GM18873 (cell line): ENCODE data around the gene RSRC1.
"Not testable (repeated sequence)": the region's sequence is repeated elsewhere in the genome, so short reads cannot be mapped to it uniquely, and the experiment has no call there.

ENCODE experiments used
- ATAC-seq: cut with Tn5 transposase; IDR thresholded peaks from one replicate; pipeline ENCODE4 v1.9.1; 2021; ENCODE audit warnings: mild to moderate bottlenecking, moderate library complexity, moderate number of reproducible peaks; ENCODE audit not compliant: unreplicated experiment, low FRiP score

The RSRC1 gene

DNA sequence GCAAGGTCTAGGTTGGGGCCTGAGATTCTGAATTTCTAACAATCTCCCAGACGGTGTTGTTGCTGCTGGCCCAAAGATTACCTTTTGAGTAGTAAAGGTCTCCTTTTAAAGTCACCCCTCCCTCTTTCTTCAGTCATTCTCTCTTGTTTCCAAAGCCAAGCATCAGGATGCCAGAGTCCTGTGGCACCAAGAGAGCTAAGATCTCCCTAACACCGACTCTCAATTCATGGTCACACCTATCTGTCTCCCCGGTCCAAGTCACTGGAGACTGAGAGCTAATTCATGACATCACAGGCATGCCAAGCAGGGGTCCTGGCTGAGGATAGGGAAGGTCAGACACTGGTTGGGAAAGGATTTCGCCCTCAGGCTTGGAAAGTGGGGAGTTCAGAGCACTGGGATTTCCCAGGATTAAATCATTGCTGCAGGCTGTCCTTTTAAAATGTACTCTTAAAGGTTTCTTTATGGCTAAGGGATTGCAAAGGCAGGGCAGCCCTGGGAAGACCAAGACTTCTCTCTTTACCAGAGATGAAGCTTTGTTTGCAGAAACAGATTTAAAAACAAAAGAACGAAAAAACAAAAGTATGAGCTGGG lies 11.0 kb upstream of the RSRC1 start:
- ATAC-seq: no peak

GRCh38 chr3:158100681-158101080 lies 9.2 kb upstream of the RSRC1 start:
- no peak for ATAC-seq

- no peak for ATAC-seq
These were observed 8.3 kb upstream of the RSRC1 start for GRCh38 chr3:158101335-158102241.

DNA sequence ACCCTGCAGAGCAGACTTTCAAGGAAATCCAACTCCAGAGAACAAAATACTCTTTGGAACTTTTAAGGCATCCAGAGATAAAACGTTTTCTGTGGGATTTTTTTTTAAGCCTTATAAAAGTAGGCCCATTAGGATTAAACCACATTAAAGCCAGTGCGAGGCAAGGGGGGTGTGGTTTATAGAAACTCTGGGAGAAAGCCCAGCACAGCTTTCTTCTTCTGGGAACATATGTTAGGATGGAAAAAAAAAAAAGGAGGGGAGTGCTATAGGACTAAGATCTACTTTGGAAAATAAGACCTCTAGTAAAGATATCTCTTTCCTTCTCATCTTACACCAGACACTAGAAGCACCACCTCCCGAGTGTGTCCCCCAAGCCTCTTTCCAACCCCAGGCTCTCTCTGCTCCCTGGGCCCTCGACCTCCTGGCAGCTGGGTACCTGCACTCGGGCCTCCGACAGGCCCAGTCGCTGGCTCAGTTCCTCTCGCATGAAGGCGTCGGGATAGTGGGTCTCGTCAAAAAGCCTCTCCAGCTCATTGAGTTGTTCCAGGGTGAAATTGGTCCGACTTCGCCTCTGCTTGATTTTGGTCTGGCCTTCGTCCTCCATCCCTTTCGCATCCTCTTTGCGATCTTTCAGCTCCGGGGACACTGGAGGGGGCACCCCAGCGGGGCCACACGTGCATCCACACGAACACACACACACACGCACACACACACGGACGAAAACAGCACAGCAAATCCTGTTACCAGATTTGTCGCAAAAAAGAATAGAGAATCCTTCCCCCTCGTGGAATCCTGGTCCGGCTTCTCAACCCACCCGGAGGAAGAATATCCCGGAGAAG lies 7.4 kb upstream of the RSRC1 start:
- ATAC-seq: no peak

- no peak for ATAC-seq
These were observed 6.6 kb upstream of the RSRC1 start for GRCh38 chr3:158103081-158103886.

- no peak for ATAC-seq
These were observed 6.0 kb upstream of the RSRC1 start for GRCh38 chr3:158103887-158104327.

DNA sequence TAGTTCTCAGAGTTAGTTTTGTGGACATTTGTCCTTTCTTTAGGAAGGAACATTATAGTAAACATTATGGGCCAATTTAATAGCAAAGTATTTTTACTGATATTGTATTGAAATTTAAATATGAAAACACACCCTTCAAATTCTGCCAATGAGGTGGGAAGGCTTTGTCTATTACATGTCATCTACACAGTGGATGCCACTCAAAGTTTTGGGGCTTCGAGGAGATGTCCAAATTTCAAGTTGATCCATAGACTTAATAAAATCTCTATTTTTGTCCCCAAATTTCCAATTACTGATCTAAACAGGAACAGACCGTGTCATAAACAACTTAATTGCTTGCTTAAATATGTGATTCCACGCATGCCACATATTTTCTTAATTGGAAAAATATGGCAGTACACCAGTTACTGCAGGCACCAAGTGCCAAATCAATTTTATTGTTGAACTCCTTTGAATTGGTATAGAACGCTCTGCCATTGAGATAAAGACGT lies 5.4 kb upstream of the RSRC1 start:
- ATAC-seq: no peak

DNA sequence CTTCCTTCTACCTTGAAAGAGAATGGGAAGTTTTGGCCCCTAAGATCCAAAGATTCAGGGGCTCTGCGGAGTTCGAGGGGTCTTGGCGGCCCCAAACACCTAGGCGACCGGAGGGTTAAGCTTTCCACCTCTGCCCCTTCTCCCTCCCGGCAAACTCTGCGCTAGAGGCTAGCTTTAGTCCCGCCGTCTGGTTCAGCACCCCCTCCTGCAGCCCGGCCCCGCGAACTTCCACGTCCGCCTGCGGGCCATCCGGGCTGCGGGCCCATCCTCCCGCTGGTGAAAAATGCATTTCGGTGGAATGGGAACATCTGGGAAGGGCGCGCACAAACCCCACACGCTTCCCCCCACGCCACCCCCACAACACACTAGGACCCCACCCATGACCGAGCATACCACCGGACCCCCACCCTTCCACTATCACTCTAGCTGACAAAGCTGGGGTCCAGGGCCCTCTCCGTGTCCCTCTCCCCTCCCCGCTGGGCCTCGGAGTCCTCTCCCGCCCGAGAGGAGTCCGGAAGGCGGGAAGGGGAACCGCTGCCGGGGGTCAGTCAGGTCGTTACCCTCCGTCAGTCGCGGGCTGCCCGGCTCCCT lies 4.7 kb upstream of the RSRC1 start:
- ATAC-seq: no peak

GRCh38 chr3:158105710-158106253 lies 4.1 kb upstream of the RSRC1 start:
- no peak for ATAC-seq

GRCh38 chr3:158106766-158107471 lies 3.0 kb upstream of the RSRC1 start:
- ATAC-seq: no peak

GRCh38 chr3:158107605-158108444 lies 2.1 kb upstream of the RSRC1 start:
- peak; percentile 23 for ATAC-seq

- no peak for ATAC-seq
These were observed 1.4 kb upstream of the RSRC1 start for GRCh38 chr3:158108445-158108985.

DNA sequence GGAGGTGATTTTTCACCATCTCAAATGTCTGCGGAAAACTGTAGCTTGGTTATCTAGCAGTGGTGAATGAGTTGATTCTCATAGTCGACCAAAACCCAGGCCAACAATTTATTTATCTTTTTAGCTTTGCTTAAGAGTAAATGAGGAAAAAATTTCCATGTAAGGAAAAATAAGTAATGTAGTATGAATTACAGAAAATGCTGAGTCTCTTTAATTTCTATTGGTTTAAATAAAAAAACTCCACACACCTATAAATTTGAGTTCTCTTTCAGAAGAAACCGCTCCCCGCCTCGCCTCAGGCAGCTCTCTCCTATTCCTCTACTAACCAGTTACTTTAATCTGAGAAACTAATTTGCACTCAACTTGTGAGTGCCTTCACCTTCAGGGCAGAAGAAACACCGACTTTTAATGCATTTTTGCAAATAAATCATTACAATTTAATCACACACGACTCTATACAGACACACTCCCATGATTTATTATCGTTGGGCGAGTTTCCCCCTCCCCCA lies 540 bp upstream of the RSRC1 start:
- ATAC-seq: no peak

DNA sequence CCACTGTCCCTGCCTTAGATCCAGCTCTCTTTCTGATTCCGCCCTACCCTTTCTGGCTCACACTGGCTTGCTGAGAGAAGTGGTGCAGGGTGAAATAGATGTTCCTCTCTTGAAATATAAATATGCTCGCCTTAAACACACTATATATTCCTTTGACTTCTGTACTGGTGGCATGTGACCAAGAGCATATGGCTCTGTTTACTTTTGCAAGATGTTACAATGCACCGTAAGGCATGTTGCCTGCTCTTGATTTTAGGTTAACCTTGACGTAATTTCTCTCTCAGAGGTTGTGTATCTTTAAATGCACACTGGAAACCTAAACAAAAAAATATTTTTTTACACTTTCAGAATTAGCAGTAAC lies 749 bp downstream of the RSRC1 start:
- ATAC-seq: peak; percentile 2

GRCh38 chr3:158111861-158112260 lies 2.0 kb downstream of the RSRC1 start:
- ATAC-seq: no peak

DNA sequence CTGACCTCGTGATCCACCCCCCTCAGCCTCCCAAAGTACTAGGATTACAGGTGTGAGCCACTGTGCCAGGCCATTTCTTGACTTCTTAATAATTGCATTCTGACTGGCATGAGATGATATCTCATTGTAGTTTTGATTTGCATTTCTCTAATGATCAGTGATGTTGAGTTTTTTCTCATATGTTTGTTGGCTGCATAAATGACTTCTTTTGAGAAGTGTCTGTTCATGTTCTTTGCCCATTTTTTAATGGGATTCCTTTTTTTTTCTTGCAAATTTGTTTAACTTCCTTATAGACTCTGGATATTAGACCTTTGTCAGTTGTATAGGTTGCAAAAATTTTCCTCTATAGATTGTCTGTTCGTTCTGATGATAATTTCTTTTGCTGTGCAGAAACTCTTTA lies 3.7 kb downstream of the RSRC1 start:
- ATAC-seq: not testable (repeated sequence)

GRCh38 chr3:158120330-158120729 lies 10.4 kb downstream of the RSRC1 start:
- ATAC-seq: no peak
